Measurements from ENCODE around the gene NT5E. TPM values are rescaled to one million over a fixed set of nuclear protein-coding genes. Genes with fewer than 3 reads are reported as not detected.
A peak's percentile ranks its signal among the peaks of the same experiment; 100 is the strongest.

Gene NT5E
- total RNA-seq, 1 experiment from 2014 or later: 15.8 TPM

DNA sequence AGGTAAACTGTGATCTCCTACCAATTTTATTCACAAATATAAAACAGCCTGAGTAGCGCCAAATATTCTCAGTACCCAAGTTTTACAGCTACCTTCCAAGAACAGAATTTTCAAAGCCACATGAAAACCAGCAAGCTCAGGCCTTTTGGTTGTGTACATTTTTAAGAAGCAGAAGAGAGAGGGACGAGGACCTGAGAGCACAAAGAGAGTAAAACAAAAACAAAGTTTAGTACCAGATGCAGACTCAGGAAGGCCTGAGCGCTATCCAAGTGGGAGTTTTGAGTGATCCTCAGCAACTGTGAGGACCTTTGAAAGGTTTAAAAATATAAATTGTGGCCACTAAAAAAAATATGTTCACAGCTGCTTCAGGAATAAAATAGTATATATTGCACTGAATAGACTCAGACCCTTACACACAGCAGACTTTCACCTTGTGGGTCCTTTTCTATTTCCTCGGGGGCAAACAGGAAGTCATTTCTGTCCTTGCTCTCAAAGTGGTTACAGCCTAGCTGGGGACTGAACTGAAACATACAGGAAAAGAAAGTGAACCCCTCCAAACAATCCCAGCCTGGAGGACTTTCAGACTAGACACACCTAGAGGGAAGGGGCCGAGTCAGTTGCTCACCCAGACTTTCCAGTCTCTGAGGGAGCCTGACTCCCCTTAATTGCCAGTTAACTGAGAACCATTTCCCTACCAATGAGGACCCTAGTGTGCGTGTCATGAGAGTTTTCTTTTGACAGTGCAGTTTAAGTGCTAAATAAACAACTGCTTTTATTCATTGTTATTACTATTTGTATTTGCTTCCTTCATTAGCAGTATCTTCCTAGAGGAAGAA is 48.5 kb upstream of the NT5E start:
- BruUV-seq (replicated peaks): no TSS peak
- ATAC-seq: no peak
- peaks cover 50% of the 10 kb centered on the region for H3K4me1 ChIP-seq (ENCODE audit: insufficient read depth, low read length)

DNA sequence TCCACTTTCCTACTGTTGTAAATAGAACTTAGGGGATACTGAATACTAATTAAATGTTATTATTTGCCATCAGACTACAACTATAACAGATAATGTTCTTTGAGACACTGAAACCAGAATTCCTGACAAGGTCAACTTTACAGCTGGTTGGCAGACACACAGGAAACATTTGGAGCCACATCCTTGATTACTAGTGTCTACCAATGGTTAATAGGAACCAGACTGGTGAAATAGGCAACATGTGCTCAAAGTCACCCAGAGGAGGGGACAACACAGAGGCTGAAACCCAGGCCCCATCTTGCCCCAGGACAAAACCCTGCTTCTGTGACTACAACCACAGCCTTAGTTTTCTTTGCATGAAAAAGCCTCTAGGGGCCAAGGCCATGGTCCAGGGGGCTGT is 47.8 kb upstream of the NT5E start:
- no peak overlapping the region for H3K4me3 ChIP-seq (ENCODE audit: low read length)
- H3K79me2 ChIP-seq (ENCODE audit: low read length): no peaks in the 10 kb centered on the region
- H3K4me1 ChIP-seq (ENCODE audit: insufficient read depth, low read length): peaks cover 48% of the 10 kb centered on the region
- intact Hi-C loops (cut with micrococcal nuclease): no loop called here
- 0 out of 2 replicates have a peak overlapping the region, but pooled peaks have one; percentile 95 for H3K27ac ChIP-seq (ENCODE audit: low read length)
- POLR2A ChIA-PET (ENCODE audit: unreplicated experiment): no interaction called here
- H3K9ac ChIP-seq (ENCODE audit: low read length): no peak overlapping the region
- H3K36me3 ChIP-seq (ENCODE audit: low read depth, low read length): no peaks in the 10 kb centered on the region
- DNase-seq (no peak), ATAC-seq (no peak)
- no peaks in the 10 kb centered on the region for H3K27me3 ChIP-seq (ENCODE audit: low read length)
- H4K20me1 ChIP-seq (ENCODE audit: low read length): no peaks in the 10 kb centered on the region
- peaks cover 4% of the 10 kb centered on the region for H3F3A ChIP-seq (ENCODE audit: low read length, unreplicated experiment)
- BruUV-seq (replicated peaks): no TSS peak
- H3K9me3 ChIP-seq (ENCODE audit: low read length): no peaks in the 10 kb centered on the region
- no peak for TF ChIP-seq EZH2phosphoT487 (IDR thresholded peaks at IDR 0.05; ENCODE audit: borderline replicate concordance, low read length)
- no peak for TF ChIP-seq EZH2 (IDR thresholded peaks at IDR 0.05; ENCODE audit: low read length, unreplicated experiment)
- TF ChIP-seq, protein P1, sequence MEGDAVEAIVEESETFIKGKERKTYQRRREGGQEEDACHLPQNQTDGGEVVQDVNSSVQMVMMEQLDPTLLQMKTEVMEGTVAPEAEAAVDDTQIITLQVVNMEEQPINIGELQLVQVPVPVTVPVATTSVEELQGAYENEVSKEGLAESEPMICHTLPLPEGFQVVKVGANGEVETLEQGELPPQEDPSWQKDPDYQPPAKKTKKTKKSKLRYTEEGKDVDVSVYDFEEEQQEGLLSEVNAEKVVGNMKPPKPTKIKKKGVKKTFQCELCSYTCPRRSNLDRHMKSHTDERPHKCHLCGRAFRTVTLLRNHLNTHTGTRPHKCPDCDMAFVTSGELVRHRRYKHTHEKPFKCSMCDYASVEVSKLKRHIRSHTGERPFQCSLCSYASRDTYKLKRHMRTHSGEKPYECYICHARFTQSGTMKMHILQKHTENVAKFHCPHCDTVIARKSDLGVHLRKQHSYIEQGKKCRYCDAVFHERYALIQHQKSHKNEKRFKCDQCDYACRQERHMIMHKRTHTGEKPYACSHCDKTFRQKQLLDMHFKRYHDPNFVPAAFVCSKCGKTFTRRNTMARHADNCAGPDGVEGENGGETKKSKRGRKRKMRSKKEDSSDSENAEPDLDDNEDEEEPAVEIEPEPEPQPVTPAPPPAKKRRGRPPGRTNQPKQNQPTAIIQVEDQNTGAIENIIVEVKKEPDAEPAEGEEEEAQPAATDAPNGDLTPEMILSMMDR (conservative IDR thresholded peaks at IDR 0.05; ENCODE audit: low read depth, low read length): no peak
- H2AFZ ChIP-seq (ENCODE audit: low read length): no peak overlapping the region
- CTCF ChIA-PET: no interaction called here
- H3K4me2 ChIP-seq (ENCODE audit: low read length): no peak overlapping the region
- H3K9me2 ChIP-seq (replicated peaks; ENCODE audit: low read length): no peaks in the 10 kb centered on the region

More for the DNA sequence above, 48.5 kb upstream of the NT5E start:
- no peaks in the 10 kb centered on the region for H3K36me3 ChIP-seq (ENCODE audit: low read depth, low read length)
- H3K9ac ChIP-seq (ENCODE audit: low read length): no peak overlapping the region
- H3K79me2 ChIP-seq (ENCODE audit: low read length): no peaks in the 10 kb centered on the region
- H2AFZ ChIP-seq (ENCODE audit: low read length): no peak overlapping the region
- no peak overlapping the region for H3K4me2 ChIP-seq (ENCODE audit: low read length)
- H3K27me3 ChIP-seq (ENCODE audit: low read length): no peaks in the 10 kb centered on the region
- intact Hi-C loops (cut with micrococcal nuclease): no loop called here
- H3F3A ChIP-seq (ENCODE audit: low read length, unreplicated experiment): peaks cover 4% of the 10 kb centered on the region
- POLR2A ChIA-PET (ENCODE audit: unreplicated experiment): no interaction called here
- H3K27ac ChIP-seq (ENCODE audit: low read length): no peak overlapping the region
- H4K20me1 ChIP-seq (ENCODE audit: low read length): no peaks in the 10 kb centered on the region
- no peak for DNase-seq
- no peaks in the 10 kb centered on the region for H3K9me2 ChIP-seq (replicated peaks; ENCODE audit: low read length)
- TF ChIP-seq EZH2 (IDR thresholded peaks at IDR 0.05; ENCODE audit: low read length, unreplicated experiment) (no peak), EZH2phosphoT487 (IDR thresholded peaks at IDR 0.05; ENCODE audit: borderline replicate concordance, low read length) (no peak)
- TF ChIP-seq, protein P1 (conservative IDR thresholded peaks at IDR 0.05; ENCODE audit: low read depth, low read length): no peak
- CTCF ChIA-PET: no interaction called here
- H3K4me3 ChIP-seq (ENCODE audit: low read length): no peak overlapping the region
- H3K9me3 ChIP-seq (ENCODE audit: low read length): no peaks in the 10 kb centered on the region

DNA sequence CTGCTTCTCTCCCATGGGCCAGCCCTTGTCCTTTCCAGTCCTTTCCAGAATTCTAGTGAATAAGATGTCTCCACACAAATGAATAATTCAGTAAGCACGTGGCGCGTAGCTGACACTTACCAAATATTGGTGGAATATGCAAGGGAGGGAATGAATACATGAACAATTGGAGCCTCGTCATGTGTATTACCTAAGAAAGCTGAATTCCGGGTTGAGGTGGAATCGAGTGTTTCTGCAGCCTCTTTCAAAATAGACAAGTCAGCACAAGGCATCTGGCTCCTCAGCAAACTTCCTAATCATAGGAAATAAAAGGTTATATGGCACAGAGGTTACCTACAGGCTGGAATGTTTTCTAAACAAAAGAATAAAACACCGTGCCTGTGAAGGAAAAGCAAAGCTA is 47.0 kb upstream of the NT5E start:
- ChIA-PET POLR2A (ENCODE audit: unreplicated experiment) (interaction anchor here (0.7 kb wide), 1 partner anchor 47 kb away, joined by 3 read pairs; the partner anchor contains the start of gene NT5E), CTCF (no interaction called here)
- Histone ChIP-seq H3K4me3 (ENCODE audit: low read length) (no peak overlapping the region), H4K20me1 (ENCODE audit: low read length) (no peaks in the 10 kb centered on the region), H3K9ac (ENCODE audit: low read length) (peak overlapping the region; percentile 42), H3K27me3 (ENCODE audit: low read length) (no peaks in the 10 kb centered on the region), H3K9me3 (ENCODE audit: low read length) (no peaks in the 10 kb centered on the region), H3K9me2 (replicated peaks; ENCODE audit: low read length) (no peaks in the 10 kb centered on the region), H3K36me3 (ENCODE audit: low read depth, low read length) (no peaks in the 10 kb centered on the region), H3K79me2 (ENCODE audit: low read length) (no peaks in the 10 kb centered on the region), H3F3A (ENCODE audit: low read length, unreplicated experiment) (peaks cover 4% of the 10 kb centered on the region), H3K4me1 (ENCODE audit: insufficient read depth, low read length) (peaks cover 48% of the 10 kb centered on the region), H3K4me2 (ENCODE audit: low read length) (peak overlapping the region; percentile 74; the same call in 1 of the 2 replicates), H3K27ac (ENCODE audit: low read length) (peak overlapping the region; percentile 95), H2AFZ (ENCODE audit: low read length) (peak overlapping the region; percentile 29; the same call in 1 of the 2 replicates)
- DNase-seq (no peak), ATAC-seq (no peak)
- BruUV-seq (replicated peaks): no TSS peak
- TF ChIP-seq EZH2phosphoT487 (IDR thresholded peaks at IDR 0.05; ENCODE audit: borderline replicate concordance, low read length) (no peak), EZH2 (IDR thresholded peaks at IDR 0.05; ENCODE audit: low read length, unreplicated experiment) (no peak)
- intact Hi-C loops (cut with micrococcal nuclease): loop anchor here (1.0 kb wide), 2 partner anchors 42 to 56 kb away; no protein-coding TSS in a partner anchor
